NOMO-1 treated with dmso at 0.1 percent for 144 hours (cell line): ENCODE results near the gene MANEAL.

Experiments
- DNase-seq: peaks from one replicate; lab custom pipeline; 2025; ENCODE audit not compliant: unreplicated experiment; lab: John Stamatoyannopoulos, UW

Gene MANEAL

GRCh38 chr1:37824001-37824400, 30.4 kb downstream of the MANEAL start:
- no peak for DNase-seq

- DNase-seq, result peak; percentile 5
These were observed 31.9 kb downstream of the MANEAL start for GRCh38 chr1:37825506-37825905.

- DNase-seq, result no peak
These were observed 34.9 kb downstream of the MANEAL start for GRCh38 chr1:37828410-37829074.

GRCh38 chr1:37831109-37831508, 37.5 kb downstream of the MANEAL start:
- no peak for DNase-seq

- no peak for DNase-seq
These were observed 38.2 kb downstream of the MANEAL start for GRCh38 chr1:37831809-37832208.

- DNase-seq, result no peak
These were observed 43.1 kb downstream of the MANEAL start for GRCh38 chr1:37836788-37837187.

- DNase-seq, result no peak
These were observed 46.0 kb downstream of the MANEAL start for GRCh38 chr1:37839676-37840075.

GRCh38 chr1:37840711-37841110, 47.1 kb downstream of the MANEAL start:
- DNase-seq, result no peak

- no peak for DNase-seq
These were observed 48.0 kb downstream of the MANEAL start for GRCh38 chr1:37841652-37842051.

GRCh38 chr1:37844536-37844935, 50.9 kb downstream of the MANEAL start:
- no peak for DNase-seq

- no peak for DNase-seq
These were observed 51.5 kb downstream of the MANEAL start for GRCh38 chr1:37845049-37845646.

- peak; percentile 52 for DNase-seq
These were observed 52.1 kb downstream of the MANEAL start for GRCh38 chr1:37845786-37846185.

- DNase-seq, result peak; percentile 15
These were observed 53.1 kb downstream of the MANEAL start for GRCh38 chr1:37846647-37847339.

- no peak for DNase-seq
These were observed 55.8 kb downstream of the MANEAL start for GRCh38 chr1:37849480-37849879.

- DNase-seq, result no peak
These were observed 56.8 kb downstream of the MANEAL start for GRCh38 chr1:37850352-37850955.
